KMS-11 (cell line): ENCODE data around the gene NRG3.

ENCODE experiments used
- H2AFZ ChIP-seq: fragments of 200-600 bp; sonication (generic); 2 replicates; pipeline ENCODE4 v1.6.1; 2016; ENCODE audit warnings: antibody characterized with exemption, mixed run types, low read depth
- H3K27ac ChIP-seq: fragments of 200-600 bp; sonication (generic); 2 replicates; pipeline ENCODE4 v1.6.1; 2016; ENCODE audit warnings: mild to moderate bottlenecking, mixed run types
- H3K27me3 ChIP-seq: fragments of 200-600 bp; sonication (generic); 2 replicates; pipeline ENCODE4 v1.6.1; 2017; ENCODE audit warnings: mild to moderate bottlenecking, low read depth, mixed run types, moderate library complexity; ENCODE audit not compliant: insufficient read depth
- H3K36me3 ChIP-seq: fragments of 200-600 bp; sonication (generic); 2 replicates; pipeline ENCODE4 v1.6.1; 2017; ENCODE audit warnings: mild to moderate bottlenecking, mixed run types; ENCODE audit not compliant: insufficient read depth
- H3K4me1 ChIP-seq: fragments of 200-600 bp; sonication (generic); 2 replicates; pipeline ENCODE4 v1.6.1; 2016; ENCODE audit warnings: mild to moderate bottlenecking, low read depth, mixed run types; ENCODE audit not compliant: poor library complexity, severe bottlenecking
- H3K4me2 ChIP-seq: fragments of 200-600 bp; sonication (generic); 2 replicates; pipeline ENCODE4 v1.7.0; 2016; ENCODE audit warnings: mild to moderate bottlenecking, mixed run types
- H3K4me3 ChIP-seq: fragments of 200-600 bp; sonication (generic); IDR thresholded peaks from 2 replicates; pipeline ENCODE4 v1.6.1; 2017; ENCODE audit warnings: low read depth, low read length, mixed read lengths; ENCODE audit not compliant: insufficient read depth
- H3K79me2 ChIP-seq: fragments of 200-600 bp; sonication (generic); 2 replicates; pipeline ENCODE4 v1.6.1; 2016; ENCODE audit warnings: low read depth, mixed run types; ENCODE audit not compliant: insufficient read depth
- H3K9ac ChIP-seq: fragments of 200-600 bp; sonication (generic); 2 replicates; pipeline ENCODE4 v1.6.1; 2016; ENCODE audit warnings: mild to moderate bottlenecking, mixed run types
- H4K20me1 ChIP-seq: fragments of 200-600 bp; sonication (generic); 2 replicates; pipeline ENCODE4 v1.6.1; 2016; ENCODE audit warnings: mild to moderate bottlenecking, mixed run types; ENCODE audit not compliant: insufficient read depth
- CTCF ChIP-seq: fragments of 200-600 bp; sonication (generic); conservative IDR thresholded peaks from 2 replicates; pipeline ENCODE4 v1.6.1; 2017; ENCODE audit warnings: low read depth, mild to moderate bottlenecking, antibody characterized with exemption, low read length, moderate library complexity, mixed read lengths

NRG3 gene

GRCh38 chr10:82452046-82452445 lies 577.1 kb downstream of the NRG3 start:
- no peak overlapping the region for H3K9ac ChIP-seq
- H3K4me1 ChIP-seq: no peaks in the 10 kb centered on the region

GRCh38 chr10:82452676-82453075 lies 577.7 kb downstream of the NRG3 start:
- no peak overlapping the region for H2AFZ ChIP-seq
- no peaks in the 10 kb centered on the region for H3K79me2 ChIP-seq
- H3K4me3 ChIP-seq: no peak overlapping the region
- H3K36me3 ChIP-seq: no peaks in the 10 kb centered on the region
- H4K20me1 ChIP-seq: no peaks in the 10 kb centered on the region
- H3K4me2 ChIP-seq: no peak overlapping the region
- H3K4me1 ChIP-seq: no peaks in the 10 kb centered on the region
- no peak overlapping the region for H3K9ac ChIP-seq
- H3K27me3 ChIP-seq: no peaks in the 10 kb centered on the region
- no peak for TF ChIP-seq CTCF
- H3K27ac ChIP-seq: no peak overlapping the region

More at GRCh38 chr10:82452046-82452445, 577.1 kb downstream of the NRG3 start:
- no peak for TF ChIP-seq CTCF
- H3K79me2 ChIP-seq: no peaks in the 10 kb centered on the region
- H3K36me3 ChIP-seq: no peaks in the 10 kb centered on the region
- H4K20me1 ChIP-seq: no peaks in the 10 kb centered on the region
- H3K27me3 ChIP-seq: no peaks in the 10 kb centered on the region
- H3K4me3 ChIP-seq: no peak overlapping the region
- H2AFZ ChIP-seq: no peak overlapping the region
- H3K4me2 ChIP-seq: no peak overlapping the region
- no peak overlapping the region for H3K27ac ChIP-seq

GRCh38 chr10:82453678-82454293 lies 578.8 kb downstream of the NRG3 start:
- Histone ChIP-seq H4K20me1 (no peaks in the 10 kb centered on the region), H3K4me2 (no peak overlapping the region), H3K27ac (no peak overlapping the region), H3K27me3 (no peaks in the 10 kb centered on the region), H3K4me1 (no peaks in the 10 kb centered on the region), H3K9ac (no peak overlapping the region), H2AFZ (no peak overlapping the region), H3K4me3 (no peak overlapping the region), H3K79me2 (no peaks in the 10 kb centered on the region), H3K36me3 (no peaks in the 10 kb centered on the region)
- no peak for TF ChIP-seq CTCF

GRCh38 chr10:82462910-82463551 lies 588.0 kb downstream of the NRG3 start:
- H3K4me3 ChIP-seq: no peak overlapping the region
- no peaks in the 10 kb centered on the region for H3K36me3 ChIP-seq
- no peaks in the 10 kb centered on the region for H3K27me3 ChIP-seq
- no peak overlapping the region for H3K4me2 ChIP-seq
- no peaks in the 10 kb centered on the region for H3K79me2 ChIP-seq
- no peak overlapping the region for H3K9ac ChIP-seq
- H3K4me1 ChIP-seq: no peaks in the 10 kb centered on the region
- no peak for TF ChIP-seq CTCF
- H4K20me1 ChIP-seq: no peaks in the 10 kb centered on the region
- H3K27ac ChIP-seq: no peak overlapping the region
- no peak overlapping the region for H2AFZ ChIP-seq
